GM12878 (cell line): ENCODE data around the gene CPT2. TPM values are rescaled to one million over a fixed set of nuclear protein-coding genes. Genes with fewer than 3 reads are reported as not detected.

Source experiments
- ATAC-seq: fragments of 200-7000 bp; cut with Tn5 transposase; 3 replicates; pipeline ENCODE4 v1.9.1; 2020; ENCODE audit warnings: mild to moderate bottlenecking, moderate library complexity
- BruUV-seq: library from RNA; stranded (reverse); fragments of 400-500 nt; replicated peaks from 2 replicates; lab custom pipeline; 2021; lab: Mats Ljungman, UMichigan
- CTCF ChIA-PET: fragments of 300-600 bp; sonication (Branson Sonifier 250); formaldehyde crosslinking; extraction: SDS; loops from one replicate; lab custom pipeline; 2021; ENCODE audit warnings: inconsistent platforms; lab: Yijun Ruan, JAX
- POLR2A ChIA-PET: fragments of 350-600 bp; formaldehyde crosslinking; extraction: SDS; loops from one replicate; lab custom pipeline; 2021; ENCODE audit warnings: inconsistent platforms; lab: Charles Lee
- RAD21 ChIA-PET: fragments of 300-600 bp; sonication (Branson Sonifier 250); formaldehyde crosslinking; loops from one replicate; lab custom pipeline; 2023; ENCODE audit warnings: antibody characterized with exemption; ENCODE audit not compliant: unreplicated experiment; lab: Charles Lee
- SMC1A ChIA-PET: fragments of 300-600 bp; sonication (Branson Sonifier 250); formaldehyde crosslinking; loops from one replicate; lab custom pipeline; 2023; ENCODE audit not compliant: unreplicated experiment, uncharacterized antibody; lab: Charles Lee
- DNase-seq: peaks from one replicate; pipeline ENCODE4 v3.0.0-alpha.2; 2011; ENCODE audit warnings: low read depth, low spot score
- FAIRE-seq: peaks from 3 replicates; lab custom pipeline; 2011; peaks lifted over from hg19 to GRCh38; lab: Jason Lieb, UNC
- H2AFZ ChIP-seq: 2 replicates; pipeline ENCODE4 v1.6.0; 2011; ENCODE audit warnings: low read depth, low read length, control low read depth; ENCODE audit not compliant: control insufficient read depth
- H3K27ac ChIP-seq: 2 replicates; pipeline ENCODE4 v1.5.1; 2011; ENCODE audit warnings: control low read depth; ENCODE audit not compliant: control insufficient read depth, insufficient read depth
- H3K27me3 ChIP-seq, 2 experiments: replicated peaks in 1 of 2; 2 replicates each; pipeline versions ENCODE4 v1.6.0 to v1.6.1; 2011; ENCODE audit warnings: low read length in 1 of 2; ENCODE audit not compliant: control insufficient read depth in 2 of 2, insufficient read depth in 2 of 2
- H3K36me3 ChIP-seq, 2 experiments: 2 replicates each; pipeline ENCODE4 v1.5.1; 2011; ENCODE audit warnings: low read length in 1 of 2; ENCODE audit not compliant: control insufficient read depth in 2 of 2, insufficient read depth in 2 of 2
- H3K4me1 ChIP-seq: 2 replicates; pipeline ENCODE4 v1.6.1; 2011; ENCODE audit warnings: mild to moderate bottlenecking, low read length, moderate library complexity, mixed read lengths; ENCODE audit not compliant: control insufficient read depth, insufficient read depth
- H3K4me2 ChIP-seq: 2 replicates; pipeline ENCODE4 v1.6.0; 2011; ENCODE audit warnings: control low read depth; ENCODE audit not compliant: control insufficient read depth, insufficient read depth
- H3K4me3 ChIP-seq: fragments of 200-600 bp; sonication (generic); 2 replicates; pipeline ENCODE4 v1.5.1; 2016
- H3K79me2 ChIP-seq: 2 replicates; pipeline ENCODE4 v1.6.0; 2011; ENCODE audit warnings: low read length; ENCODE audit not compliant: control insufficient read depth, insufficient read depth
- H3K9ac ChIP-seq: 2 replicates; pipeline ENCODE4 v1.8.0; 2011; ENCODE audit warnings: low read length, control low read depth, mixed read lengths; ENCODE audit not compliant: control insufficient read depth, insufficient read depth
- H3K9me3 ChIP-seq: replicated peaks from 3 replicates; pipeline ENCODE4 v1.5.1; 2011; ENCODE audit warnings: mild to moderate bottlenecking, low read length; ENCODE audit not compliant: control insufficient read depth, insufficient read depth
- H4K20me1 ChIP-seq: 2 replicates; pipeline ENCODE4 v1.6.0; 2011; ENCODE audit not compliant: control insufficient read depth, insufficient read depth
- BMI1 ChIP-seq: fragments of 450-650 bp; IDR thresholded peaks from 2 replicates; pipeline ENCODE4 v1.6.1; 2016; ENCODE audit warnings: mild to moderate bottlenecking, moderate library complexity, borderline replicate concordance
- CHD1 ChIP-seq: IDR thresholded peaks from 2 replicates; pipeline ENCODE4 v1.6.1; 2012; ENCODE audit warnings: low read depth, low read length, improper control_type of control experiment
- GABPA ChIP-seq: IDR thresholded peaks from 2 replicates; pipeline ENCODE4 v1.6.1; 2014; ENCODE audit warnings: antibody characterized with exemption, low read depth, mild to moderate bottlenecking, inconsistent platforms
- IKZF2 ChIP-seq, 2 experiments: fragments of 450-650 bp; IDR thresholded peaks; 2 replicates each; pipeline ENCODE4 v1.6.1; 2017; ENCODE audit warnings: mild to moderate bottlenecking in 2 of 2, moderate library complexity in 2 of 2
- IRF4 ChIP-seq: IDR thresholded peaks from 2 replicates; pipeline ENCODE4 v1.6.1; 2011; ENCODE audit warnings: low read depth, low read length
- JUND ChIP-seq: IDR thresholded peaks from 2 replicates; pipeline ENCODE4 v1.6.1; 2012; ENCODE audit warnings: low read depth, mild to moderate bottlenecking, low read length, improper control_type of control experiment, moderate library complexity
- MEF2B ChIP-seq: fragments of 450-650 bp; IDR thresholded peaks from 2 replicates; pipeline ENCODE4 v1.6.1; 2018; ENCODE audit warnings: mild to moderate bottlenecking, moderate library complexity; ENCODE audit not compliant: partially characterized antibody, poor library complexity, severe bottlenecking
- MTA3 ChIP-seq: IDR thresholded peaks from 2 replicates; pipeline ENCODE4 v1.6.1; 2012; ENCODE audit warnings: low read length, inconsistent platforms, borderline replicate concordance
- PML ChIP-seq: IDR thresholded peaks from 2 replicates; pipeline ENCODE4 v1.6.1; 2012; ENCODE audit warnings: low read length, inconsistent platforms
- RAD51 ChIP-seq: fragments of 450-650 bp; IDR thresholded peaks from 2 replicates; pipeline ENCODE4 v1.6.1; 2016; ENCODE audit warnings: moderate library complexity, mild to moderate bottlenecking, inconsistent platforms
- RB1 ChIP-seq: fragments of 450-650 bp; formaldehyde crosslinking; IDR thresholded peaks from 2 replicates; pipeline ENCODE4 v1.6.1; 2017; ENCODE audit warnings: mild to moderate bottlenecking, borderline replicate concordance
- SMAD5 ChIP-seq: IDR thresholded peaks from 2 replicates; pipeline ENCODE4 v1.6.1; 2016; ENCODE audit warnings: antibody characterized with exemption, low read depth
- SMC3 ChIP-seq: IDR thresholded peaks from 2 replicates; pipeline ENCODE4 v1.6.1; 2011; ENCODE audit warnings: low read length, improper control_type of control experiment, borderline replicate concordance
- TCF3 ChIP-seq: IDR thresholded peaks from 2 replicates; pipeline ENCODE4 v1.6.1; 2012; ENCODE audit warnings: low read depth, mild to moderate bottlenecking, low read length, borderline replicate concordance; ENCODE audit not compliant: insufficient read depth
- WGBS: methylation state at CpG from one replicate; pipeline ENCODE4 v1.1.6; 2016; ENCODE audit warnings: low lambda C conversion rate; ENCODE audit not compliant: insufficient replicate concordance, insufficient coverage; ENCODE audit errors: missing lambda C conversion rate; 5-methylcytosine and 5-hydroxymethylcytosine counted together
- in situ Hi-C: fragments of 300-500 bp; cut with MboI; formaldehyde crosslinking; loops from 9 replicates; pipeline ENCODE4 v1.14.3; 2018; ENCODE audit warnings: mixed read lengths
- intact Hi-C: fragments of 100-400 bp; cut with micrococcal nuclease; formaldehyde crosslinking; loops from one replicate; pipeline ENCODE4 v1.14.2; 2022; ENCODE audit not compliant: unreplicated experiment
- polyA plus RNA-seq, 11 experiments: library from polyadenylated mRNA; depleted of rRNA in 4 of 11; unstranded in 6 of 11; stranded (reverse) in 5 of 11; fragments of >200 nt; fragmentation: Nextera tagmentation in 4 of 11; fragmentation: Illumina TruSeq in 1 of 11; extraction: Ambion mirVana in 4 of 11; extraction: Trizol in 1 of 11; gene quantifications; 1 replicate in 1 of 11; 2 replicates in 10 of 11; pipeline versions ENCODE4 v1.2.1 to v1.2.3, GENCODE V29; 2011 to 2016; ENCODE audit warnings: inconsistent platforms in 2 of 11, missing spikeins in 2 of 11, low read depth in 1 of 11
- total RNA-seq, 4 experiments: library from RNA; depleted of rRNA in 3 of 4; stranded (reverse); fragments of >200 nt in 3 of 4; fragmentation: Illumina TruSeq in 1 of 4; extraction: Trizol in 1 of 4; gene quantifications; 2 replicates each; pipeline versions ENCODE4 v1.2.1 to v1.2.3, GENCODE V29; 2013 to 2021
- TF ChIP-seq, protein P1 (sequence below): fragments of 450-650 bp; IDR thresholded peaks from 2 replicates; pipeline ENCODE4 v1.6.1; 2018; ENCODE audit warnings: mild to moderate bottlenecking, low read depth, moderate library complexity; ENCODE audit not compliant: partially characterized antibody

CPT2 gene
- total and polyA plus RNA-seq, 10 of the 15 experiments (the other 5 are each of a cell fraction or from before 2014, with no cell fraction given), result 10.1 to 36.2 (median 26.3) TPM

DNA sequence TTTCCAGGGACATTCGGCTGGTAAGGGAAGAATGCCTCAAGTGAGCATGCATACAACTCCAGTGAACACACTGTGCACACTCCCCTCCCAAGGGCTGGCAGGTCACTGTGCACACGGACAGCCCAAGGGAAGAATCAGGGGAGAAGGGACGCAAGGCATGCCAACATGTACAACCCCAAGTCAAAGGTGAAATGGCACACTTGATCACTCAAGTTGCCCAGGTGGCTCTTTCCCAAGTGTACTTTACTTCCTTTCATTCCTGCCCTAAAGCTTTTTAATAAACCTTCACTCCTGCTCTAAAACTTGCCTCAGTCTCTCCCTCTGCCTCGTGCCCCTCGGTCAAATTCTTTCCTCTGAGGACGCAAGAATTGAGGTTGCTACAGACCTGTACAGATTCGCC lies 40.7 kb upstream of the CPT2 start:
- no peak for ATAC-seq
- POLR2A ChIA-PET, result no interaction called here

DNA sequence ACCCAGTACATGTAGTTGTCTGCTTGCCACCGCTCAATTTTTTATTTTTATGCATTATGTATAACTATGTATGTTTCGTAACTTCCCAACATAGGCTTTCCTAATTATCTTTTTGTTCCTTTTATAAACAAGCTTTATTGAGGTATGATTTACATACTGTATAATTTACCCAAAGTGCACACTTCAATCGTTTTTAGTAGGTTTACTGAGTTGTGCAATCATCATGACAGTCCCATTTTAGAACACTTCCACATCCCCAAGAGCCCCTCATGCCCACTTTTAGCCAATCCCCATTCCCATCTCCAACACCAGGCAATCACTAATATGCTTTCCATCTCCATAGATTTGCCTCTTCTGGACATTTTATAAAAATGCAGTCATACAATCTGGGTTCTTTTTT lies 39.8 kb upstream of the CPT2 start:
- FAIRE-seq (no peak), ATAC-seq (no peak), DNase-seq (no peak)
- Histone ChIP-seq H3K4me1 (no peaks in the 10 kb centered on the region), H3K4me2 (no peak overlapping the region), H3K4me3 (no peak overlapping the region), H3K9ac (no peak overlapping the region), H3K27ac (no peak overlapping the region), H3K27me3 (peaks cover 0 to 1% of the 10 kb centered on the region in 2 experiments; a peak in 1 of 4 replicates), H3K36me3 (no peaks in the 10 kb centered on the region), H4K20me1 (no peaks in the 10 kb centered on the region), H2AFZ (no peak overlapping the region), H3K9me3 (no peaks in the 10 kb centered on the region), H3K79me2 (no peaks in the 10 kb centered on the region)
- in situ Hi-C loops (no loop called here), intact Hi-C loops (no loop called here)
- BruUV-seq, result no TSS peak
- ChIA-PET RAD21 (interaction anchor here (0.6 kb wide), 1 partner anchor 34 kb away, joined by 4 read pairs; no protein-coding TSS in a partner anchor), SMC1A (no interaction called here), POLR2A (no interaction called here), CTCF (interaction anchor here (1.0 kb wide), 1 partner anchor 11 kb away, joined by 4 read pairs; no protein-coding TSS in a partner anchor)
- TF ChIP-seq SMAD5 (no peak), CHD1 (no peak), BMI1 (no peak), IKZF2 (IDR thresholded peaks at IDR 0.05) (no peak), IRF4 (no peak), TCF3 (no peak), PML (no peak), GABPA (no peak), MEF2B (no peak), RAD51 (no peak), JUND (no peak), SMC3 (no peak), RB1 (no peak)
- TF ChIP-seq, protein P1, sequence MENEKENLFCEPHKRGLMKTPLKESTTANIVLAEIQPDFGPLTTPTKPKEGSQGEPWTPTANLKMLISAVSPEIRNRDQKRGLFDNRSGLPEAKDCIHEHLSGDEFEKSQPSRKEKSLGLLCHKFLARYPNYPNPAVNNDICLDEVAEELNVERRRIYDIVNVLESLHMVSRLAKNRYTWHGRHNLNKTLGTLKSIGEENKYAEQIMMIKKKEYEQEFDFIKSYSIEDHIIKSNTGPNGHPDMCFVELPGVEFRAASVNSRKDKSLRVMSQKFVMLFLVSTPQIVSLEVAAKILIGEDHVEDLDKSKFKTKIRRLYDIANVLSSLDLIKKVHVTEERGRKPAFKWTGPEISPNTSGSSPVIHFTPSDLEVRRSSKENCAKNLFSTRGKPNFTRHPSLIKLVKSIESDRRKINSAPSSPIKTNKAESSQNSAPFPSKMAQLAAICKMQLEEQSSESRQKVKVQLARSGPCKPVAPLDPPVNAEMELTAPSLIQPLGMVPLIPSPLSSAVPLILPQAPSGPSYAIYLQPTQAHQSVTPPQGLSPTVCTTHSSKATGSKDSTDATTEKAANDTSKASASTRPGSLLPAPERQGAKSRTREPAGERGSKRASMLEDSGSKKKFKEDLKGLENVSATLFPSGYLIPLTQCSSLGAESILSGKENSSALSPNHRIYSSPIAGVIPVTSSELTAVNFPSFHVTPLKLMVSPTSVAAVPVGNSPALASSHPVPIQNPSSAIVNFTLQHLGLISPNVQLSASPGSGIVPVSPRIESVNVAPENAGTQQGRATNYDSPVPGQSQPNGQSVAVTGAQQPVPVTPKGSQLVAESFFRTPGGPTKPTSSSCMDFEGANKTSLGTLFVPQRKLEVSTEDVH, result no peak
- 44% methylated on average over 3 of the region's 3 CpGs for WGBS

More for the DNA sequence above, 40.7 kb upstream of the CPT2 start:
- ChIA-PET CTCF (interaction anchor here (1.3 kb wide), 2 partner anchors 17 to 26 kb away, joined by 3 read pairs; no protein-coding TSS in a partner anchor), RAD21 (no interaction called here), SMC1A (interaction anchor here (0.6 kb wide), 2 partner anchors 97 to 301 kb away, joined by 3 read pairs; no protein-coding TSS in a partner anchor)
- no peak overlapping the region for H3K27ac ChIP-seq
- no peak for FAIRE-seq
- no peak overlapping the region for H3K9ac ChIP-seq
- H3K9me3 ChIP-seq, result no peaks in the 10 kb centered on the region
- no peak overlapping the region for H2AFZ ChIP-seq
- intact Hi-C loops (no loop called here), in situ Hi-C loops (no loop called here)
- H3K4me1 ChIP-seq, result no peaks in the 10 kb centered on the region
- no peak for DNase-seq
- H3K36me3 ChIP-seq, result no peaks in the 10 kb centered on the region
- BruUV-seq, result no TSS peak
- no peaks in the 10 kb centered on the region for H4K20me1 ChIP-seq
- no peak for TF ChIP-seq MTA3
- H3K4me2 ChIP-seq, result no peak overlapping the region
- WGBS, result 55% methylated on average over 7 of the region's 7 CpGs
- peaks cover 0 to 1% of the 10 kb centered on the region in 2 experiments; a peak in 1 of 4 replicates for H3K27me3 ChIP-seq
- H3K79me2 ChIP-seq, result no peaks in the 10 kb centered on the region
- no peak overlapping the region for H3K4me3 ChIP-seq
